DND-41 (cell line): Measurements from ENCODE around the gene NDUFB7.

Experiments used
- CTCF ChIP-seq: IDR thresholded peaks from 2 replicates; pipeline ENCODE4 v1.5.1; 2012; ENCODE audit warnings: borderline replicate concordance, low read length, moderate library complexity, mild to moderate bottlenecking; ENCODE audit not compliant: poor library complexity, severe bottlenecking; ENCODE audit errors: extremely low read depth
- EZH2 ChIP-seq: IDR thresholded peaks from 3 replicates; pipeline ENCODE4 v1.6.1; 2012; ENCODE audit warnings: borderline replicate concordance, low read depth, mild to moderate bottlenecking, moderate library complexity, low read length, inconsistent platforms; ENCODE audit not compliant: severe bottlenecking

- TF ChIP-seq CTCF (no peak), EZH2 (no peak)
Measured at GRCh38 chr19:14561847-14562351, 10.0 kb downstream of the NDUFB7 start.
